ENCODE data around the gene SUN5. TPM values are rescaled to one million over a fixed set of nuclear protein-coding genes. Genes with fewer than 3 reads are reported as not detected.

SUN5 gene
- polyA plus RNA-seq, 2 of the 4 experiments (the other 2 are of a cell fraction), result not detected

DNA sequence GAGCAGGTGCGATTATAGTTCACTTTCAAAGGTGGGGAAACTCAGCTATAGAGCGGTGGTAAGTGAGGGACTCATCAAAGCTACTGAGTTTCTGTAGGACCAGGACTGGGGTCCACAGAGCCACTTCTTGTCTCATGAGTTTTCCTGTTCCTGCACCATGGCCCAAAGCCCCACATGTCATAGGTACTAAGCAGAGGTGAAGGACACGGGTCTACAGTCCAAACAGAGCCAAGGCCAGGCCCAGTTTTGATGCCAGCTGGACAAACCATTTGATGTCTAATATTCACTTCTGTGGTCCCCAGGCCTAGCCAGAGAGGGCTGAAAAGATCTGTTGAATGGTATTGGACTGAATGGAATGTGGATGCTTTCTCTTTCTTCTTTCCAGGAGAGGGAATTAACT lies 38.2 kb upstream of the SUN5 start:
- WGBS (ENCODE audit: missing lambda C conversion rate), result 44% methylated on average over 3 of the region's 3 CpGs
- TF ChIP-seq ZC3H11A (IDR thresholded peaks at IDR 0.05) (no peak), HES2 (IDR thresholded peaks at IDR 0.05) (no peak), RCOR1 (IDR thresholded peaks at IDR 0.05; ENCODE audit: low read depth, low read length) (no peak), CHD4 (IDR thresholded peaks at IDR 0.05; ENCODE audit: borderline replicate concordance) (no peak), HOXB5 (CRISPR knock-in tag; IDR thresholded peaks at IDR 0.05) (no peak), TP53 (CRISPR knock-in tag; IDR thresholded peaks at IDR 0.05) (no peak), MAZ (IDR thresholded peaks at IDR 0.05; ENCODE audit: borderline replicate concordance, low read depth, low read length) (no peak), FOSL2 (IDR thresholded peaks at IDR 0.05) (no peak), FOSL2 (CRISPR knock-in tag; IDR thresholded peaks at IDR 0.05) (no peak), MAX (IDR thresholded peaks at IDR 0.05) (no peak), FOSB (CRISPR knock-in tag; IDR thresholded peaks at IDR 0.05) (no peak), GATA3 (IDR thresholded peaks at IDR 0.05; ENCODE audit: borderline replicate concordance) (no peak), PHF8 (IDR thresholded peaks at IDR 0.05; ENCODE audit: borderline replicate concordance, low read depth) (no peak), EHF (CRISPR knock-in tag; IDR thresholded peaks at IDR 0.05) (no peak), POLR2A (IDR thresholded peaks at IDR 0.05; ENCODE audit: low read length) (no peak)
- TF ChIP-seq, protein P1, sequence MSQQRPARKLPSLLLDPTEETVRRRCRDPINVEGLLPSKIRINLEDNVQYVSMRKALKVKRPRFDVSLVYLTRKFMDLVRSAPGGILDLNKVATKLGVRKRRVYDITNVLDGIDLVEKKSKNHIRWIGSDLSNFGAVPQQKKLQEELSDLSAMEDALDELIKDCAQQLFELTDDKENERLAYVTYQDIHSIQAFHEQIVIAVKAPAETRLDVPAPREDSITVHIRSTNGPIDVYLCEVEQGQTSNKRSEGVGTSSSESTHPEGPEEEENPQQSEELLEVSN (IDR thresholded peaks at IDR 0.05; ENCODE audit: borderline replicate concordance, low read depth), result no peak
- TF ChIP-seq, protein P2, sequence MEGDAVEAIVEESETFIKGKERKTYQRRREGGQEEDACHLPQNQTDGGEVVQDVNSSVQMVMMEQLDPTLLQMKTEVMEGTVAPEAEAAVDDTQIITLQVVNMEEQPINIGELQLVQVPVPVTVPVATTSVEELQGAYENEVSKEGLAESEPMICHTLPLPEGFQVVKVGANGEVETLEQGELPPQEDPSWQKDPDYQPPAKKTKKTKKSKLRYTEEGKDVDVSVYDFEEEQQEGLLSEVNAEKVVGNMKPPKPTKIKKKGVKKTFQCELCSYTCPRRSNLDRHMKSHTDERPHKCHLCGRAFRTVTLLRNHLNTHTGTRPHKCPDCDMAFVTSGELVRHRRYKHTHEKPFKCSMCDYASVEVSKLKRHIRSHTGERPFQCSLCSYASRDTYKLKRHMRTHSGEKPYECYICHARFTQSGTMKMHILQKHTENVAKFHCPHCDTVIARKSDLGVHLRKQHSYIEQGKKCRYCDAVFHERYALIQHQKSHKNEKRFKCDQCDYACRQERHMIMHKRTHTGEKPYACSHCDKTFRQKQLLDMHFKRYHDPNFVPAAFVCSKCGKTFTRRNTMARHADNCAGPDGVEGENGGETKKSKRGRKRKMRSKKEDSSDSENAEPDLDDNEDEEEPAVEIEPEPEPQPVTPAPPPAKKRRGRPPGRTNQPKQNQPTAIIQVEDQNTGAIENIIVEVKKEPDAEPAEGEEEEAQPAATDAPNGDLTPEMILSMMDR (IDR thresholded peaks at IDR 0.05), result no peak
- Histone ChIP-seq H3K4me1 (no peaks in the 10 kb centered on the region), H3K9me3 (no peaks in the 10 kb centered on the region), H3K27ac (no peak overlapping the region), H3K4me3 (no peak overlapping the region), H3K4me2 (no peak overlapping the region)
- DNase-seq (ENCODE audit: low read depth in 1 of 2, low spot score in 1 of 2), result no peak
- no peak for ATAC-seq
- ChIA-PET POLR2A (no interaction called here), CTCF (interaction anchor here (1.0 to 1.5 kb wide), 5 partner anchors 8 to 58 kb away, joined by 3 to 5 read pairs (median 3); partner anchors contain the start of gene SUN5)
- FAIRE-seq, result no peak

DNA sequence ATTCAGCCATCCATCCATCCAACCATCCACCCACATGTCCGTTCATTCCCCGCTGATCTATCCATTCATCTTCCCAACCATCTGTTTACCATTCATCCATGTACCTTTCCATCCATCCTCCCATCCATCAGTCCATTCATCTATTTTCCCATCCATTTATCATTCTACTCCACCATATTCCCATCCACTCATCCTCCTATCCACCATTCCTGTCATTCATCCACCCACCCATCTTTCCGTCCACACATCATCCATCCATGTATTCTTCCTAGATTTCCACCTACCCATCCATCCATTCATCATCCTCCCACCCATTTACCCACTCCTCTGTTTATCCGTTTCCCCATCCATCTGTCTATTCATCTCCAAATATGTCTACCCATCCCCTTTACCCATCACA lies 34.0 kb upstream of the SUN5 start:
- 55% methylated on average over 4 of the region's 4 CpGs for WGBS (ENCODE audit: missing lambda C conversion rate)
- H3K4me3 ChIP-seq, result no peak overlapping the region
- CTCF ChIA-PET, result no interaction called here
- POLR2A ChIA-PET, result no interaction called here
- H3K4me2 ChIP-seq, result no peak overlapping the region
- TF ChIP-seq HOXB5 (CRISPR knock-in tag; IDR thresholded peaks at IDR 0.05), result no peak
- no peak for TF ChIP-seq PBX3 (IDR thresholded peaks at IDR 0.05)
- TF ChIP-seq FOSB (CRISPR knock-in tag; IDR thresholded peaks at IDR 0.05), result no peak
- TF ChIP-seq HEYL (CRISPR knock-in tag; IDR thresholded peaks at IDR 0.05), result no peak
- TF ChIP-seq, protein P2 (IDR thresholded peaks at IDR 0.05), result no peak
- no peak for TF ChIP-seq RNF2 (IDR thresholded peaks at IDR 0.05; ENCODE audit: borderline replicate concordance, low read depth)
- H3K9me3 ChIP-seq, result no peaks in the 10 kb centered on the region
- H3K4me1 ChIP-seq, result no peaks in the 10 kb centered on the region
- no peak for DNase-seq (ENCODE audit: low read depth in 1 of 2, low spot score in 1 of 2)
- no peak overlapping the region for H3K27ac ChIP-seq
- ATAC-seq, result no peak
- no peak for FAIRE-seq

Measured in A549 (cell line).